HCT116 (cell line): Measurements from ENCODE around the gene MYO10. TPM values are rescaled to one million over a fixed set of nuclear protein-coding genes. Genes with fewer than 3 reads are reported as not detected.

Experiments
- ATAC-seq: fragments of 200-7000 bp; cut with Tn5 transposase; 2 replicates; pipeline ENCODE4 v1.9.1; 2020; ENCODE audit warnings: mild to moderate bottlenecking, moderate library complexity
- BruUV-seq: library from RNA; stranded (reverse); fragments of 400-500 nt; replicated peaks from 2 replicates; lab custom pipeline; 2021; lab: Mats Ljungman, UMichigan
- CTCF ChIA-PET: fragments of 300-600 bp; sonication (Branson Sonifier 250); formaldehyde crosslinking; loops from one replicate; lab custom pipeline; 2021; ENCODE audit warnings: antibody characterized with exemption; lab: Charles Lee
- POLR2A ChIA-PET: fragments of 300-600, 350-600 bp; sonication (Branson Sonifier 250); formaldehyde crosslinking; loops from one replicate; lab custom pipeline; 2021; ENCODE audit warnings: antibody characterized with exemption; lab: Charles Lee
- RAD21 ChIA-PET, 2 experiments: fragments of 300-600 bp; sonication (Branson Sonifier 250); formaldehyde crosslinking; loops; one replicate each; lab custom pipeline; 2023; ENCODE audit warnings: low total read pairs in 2 of 2; ENCODE audit not compliant: uncharacterized antibody in 2 of 2, unreplicated experiment in 2 of 2, low non-redundant PET in 1 of 2; lab: Charles Lee
- DNase-seq: peaks from one replicate; pipeline ENCODE4 v3.0.0-alpha.2; 2010; ENCODE audit warnings: low read depth, low spot score
- H2AFZ ChIP-seq: fragments of 200-600 bp; shearing (Covaris generic), sonication (generic); 2 replicates; pipeline ENCODE4 v1.6.1; 2017; ENCODE audit warnings: low read depth, mixed run types, mixed read lengths, antibody characterized with exemption, low read length; ENCODE audit not compliant: poor library complexity, severe bottlenecking
- H3K27ac ChIP-seq: 2 replicates; pipeline ENCODE4 v1.5.1; 2012; ENCODE audit warnings: low read depth, low read length
- H3K27me3 ChIP-seq: fragments of 200-600 bp; sonication (generic); 2 replicates; pipeline ENCODE4 v1.6.1; 2016; ENCODE audit warnings: mixed run types, low read length, mixed read lengths; ENCODE audit not compliant: insufficient read depth
- H3K36me3 ChIP-seq, 2 experiments: fragments of 200-500 bp in 1 of 2; fragments of 200-600 bp in 1 of 2; sonication (Bioruptor generic) in 1 of 2; sonication (generic) in 1 of 2; 2 replicates each; pipeline versions ENCODE4 v1.5.1 to v1.6.1; 2014 to 2016; ENCODE audit warnings: low read length in 2 of 2, inconsistent platforms in 1 of 2, mixed read lengths in 1 of 2, mixed run types in 1 of 2; ENCODE audit not compliant: insufficient read depth in 2 of 2, control insufficient read depth in 1 of 2
- H3K4me1 ChIP-seq, 2 experiments: fragments of 200-600 bp in 1 of 2; sonication (generic) in 1 of 2; 2 replicates each; pipeline versions ENCODE4 v1.5.1 to v1.6.1; 2012 to 2017; ENCODE audit warnings: low read length in 2 of 2, inconsistent platforms in 1 of 2, mild to moderate bottlenecking in 1 of 2, mixed read lengths in 1 of 2, mixed run types in 1 of 2, moderate library complexity in 1 of 2; ENCODE audit not compliant: insufficient read depth in 2 of 2, control insufficient read depth in 1 of 2
- H3K4me2 ChIP-seq: fragments of 200-600 bp; sonication (generic); 2 replicates; pipeline ENCODE4 v1.6.1; 2017; ENCODE audit warnings: mixed run types, low read length, mixed read lengths
- H3K4me3 ChIP-seq, 2 experiments: fragments of 200-600 bp in 1 of 2; sonication (generic) in 1 of 2; replicated peaks in 1 of 2; 2 replicates each; pipeline ENCODE4 v1.5.1; 2011 to 2016; ENCODE audit warnings: low read length in 2 of 2, control low read depth in 1 of 2, low read depth in 1 of 2, mild to moderate bottlenecking in 1 of 2, mixed read lengths in 1 of 2, mixed run types in 1 of 2
- H3K79me2 ChIP-seq: fragments of 200-600 bp; sonication (generic); 2 replicates; pipeline ENCODE4 v1.6.1; 2017; ENCODE audit warnings: mild to moderate bottlenecking, mixed run types, low read length, moderate library complexity, mixed read lengths; ENCODE audit not compliant: insufficient read depth
- H3K9ac ChIP-seq: fragments of 200-600 bp; sonication (generic); 2 replicates; pipeline ENCODE4 v1.6.1; 2016; ENCODE audit warnings: low read length, mixed read lengths
- H3K9me2 ChIP-seq: fragments of 200-600 bp; sonication (generic), shearing (Covaris generic); 2 replicates; pipeline ENCODE4 v1.6.1; 2017; ENCODE audit warnings: mixed run types, mild to moderate bottlenecking, moderate library complexity; ENCODE audit not compliant: insufficient read depth
- H3K9me3 ChIP-seq, 2 experiments: fragments of 200-500 bp in 1 of 2; fragments of 200-600 bp in 1 of 2; sonication (Bioruptor generic) in 1 of 2; sonication (generic) in 1 of 2; 2 replicates each; pipeline ENCODE4 v1.6.1; 2014 to 2017; ENCODE audit warnings: low read length in 2 of 2, mixed read lengths in 2 of 2, inconsistent platforms in 1 of 2, low read depth in 1 of 2, mild to moderate bottlenecking in 1 of 2, mixed run types in 1 of 2, moderate library complexity in 1 of 2; ENCODE audit not compliant: control insufficient read depth in 1 of 2, insufficient read depth in 1 of 2
- H4K20me1 ChIP-seq: fragments of 200-600 bp; sonication (generic), shearing (Covaris generic); 2 replicates; pipeline ENCODE4 v1.6.1; 2017; ENCODE audit warnings: mixed run types, mild to moderate bottlenecking, moderate library complexity; ENCODE audit not compliant: insufficient read depth
- CBX3 ChIP-seq: IDR thresholded peaks from 2 replicates; pipeline ENCODE4 v1.6.1; 2012; ENCODE audit warnings: low read depth
- EGR1 ChIP-seq: IDR thresholded peaks from 2 replicates; pipeline ENCODE4 v1.6.1; 2012; ENCODE audit warnings: low read depth
- EZH2 ChIP-seq: fragments of 200-600 bp; sonication (generic); IDR thresholded peaks from 2 replicates; pipeline ENCODE4 v1.6.1; 2017; ENCODE audit warnings: antibody characterized with exemption, mixed run types
- EZH2phosphoT487 ChIP-seq: fragments of 200-600 bp; IDR thresholded peaks from 2 replicates; pipeline ENCODE4 v1.6.1; 2018; ENCODE audit warnings: antibody characterized with exemption, borderline replicate concordance
- FOSL1 ChIP-seq: IDR thresholded peaks from 2 replicates; pipeline ENCODE4 v1.6.1; 2012; ENCODE audit warnings: low read depth
- JUND ChIP-seq: IDR thresholded peaks from 2 replicates; pipeline ENCODE4 v1.6.1; 2012
- POLR2A ChIP-seq: IDR thresholded peaks from 2 replicates; pipeline ENCODE4 v1.7.0; 2011; ENCODE audit warnings: borderline replicate concordance; ENCODE audit not compliant: insufficient read depth, insufficient read length; ENCODE audit errors: extremely low read depth
- POLR2AphosphoS5 ChIP-seq: IDR thresholded peaks from 2 replicates; pipeline ENCODE4 v1.6.1; 2011; ENCODE audit warnings: mild to moderate bottlenecking, low read depth, low read length, moderate library complexity
- RAD21 ChIP-seq: IDR thresholded peaks from 2 replicates; pipeline ENCODE4 v1.6.1; 2012; ENCODE audit warnings: low read depth, mild to moderate bottlenecking
- SIN3A ChIP-seq: IDR thresholded peaks from 2 replicates; pipeline ENCODE4 v1.6.1; 2012; ENCODE audit warnings: low read depth
- SP1 ChIP-seq: IDR thresholded peaks from 2 replicates; pipeline ENCODE4 v1.6.1; 2012; ENCODE audit warnings: low read depth
- SRF ChIP-seq: IDR thresholded peaks from 2 replicates; pipeline ENCODE4 v1.6.1; 2012; ENCODE audit warnings: low read depth
- YY1 ChIP-seq: IDR thresholded peaks from 2 replicates; pipeline ENCODE4 v1.6.1; 2011; ENCODE audit warnings: low read length, low read depth, moderate library complexity, mild to moderate bottlenecking; ENCODE audit not compliant: insufficient replicate concordance; ENCODE audit errors: extremely low read depth
- ZFX ChIP-seq: fragments of 450-650 bp; IDR thresholded peaks from 2 replicates; pipeline ENCODE4 v1.6.1; 2017
- ZNF274 ChIP-seq: fragments of 200-500 bp; sonication (Bioruptor generic); IDR thresholded peaks from 2 replicates; pipeline ENCODE4 v1.6.1; 2014; ENCODE audit warnings: mild to moderate bottlenecking, low read depth, low read length, inconsistent platforms
- intact Hi-C: fragments of 100-400 bp; cut with micrococcal nuclease; formaldehyde crosslinking; loops from 2 replicates; pipeline ENCODE4 v1.10.0; 2022
- total RNA-seq: library from RNA; stranded (reverse); gene quantifications from one replicate; pipeline ENCODE4 v1.2.1, GENCODE V29; 2021; ENCODE audit not compliant: unreplicated experiment
- TF ChIP-seq, protein P1 (sequence below), 3 experiments: fragments of 200-600 bp in 1 of 3; sonication (generic) in 1 of 3; IDR thresholded peaks in 2 of 3; conservative IDR thresholded peaks in 1 of 3; 2 replicates each; pipeline ENCODE4 v1.5.1; 2012 to 2017; ENCODE audit warnings: low read depth in 2 of 3, low read length in 2 of 3, antibody characterized with exemption in 1 of 3, borderline replicate concordance in 1 of 3, control low read depth in 1 of 3, mild to moderate bottlenecking in 1 of 3, mixed read lengths in 1 of 3, mixed run types in 1 of 3, moderate library complexity in 1 of 3; ENCODE audit not compliant: insufficient read depth in 1 of 3
- TF ChIP-seq, protein P2 (sequence below): IDR thresholded peaks from 2 replicates; pipeline ENCODE4 v1.6.1; 2012
- TF ChIP-seq, protein P3 (sequence below): IDR thresholded peaks from 2 replicates; pipeline ENCODE4 v1.6.1; 2012

MYO10 gene
- total RNA-seq, 1 experiment from 2014 or later, result 34.9 TPM

DNA sequence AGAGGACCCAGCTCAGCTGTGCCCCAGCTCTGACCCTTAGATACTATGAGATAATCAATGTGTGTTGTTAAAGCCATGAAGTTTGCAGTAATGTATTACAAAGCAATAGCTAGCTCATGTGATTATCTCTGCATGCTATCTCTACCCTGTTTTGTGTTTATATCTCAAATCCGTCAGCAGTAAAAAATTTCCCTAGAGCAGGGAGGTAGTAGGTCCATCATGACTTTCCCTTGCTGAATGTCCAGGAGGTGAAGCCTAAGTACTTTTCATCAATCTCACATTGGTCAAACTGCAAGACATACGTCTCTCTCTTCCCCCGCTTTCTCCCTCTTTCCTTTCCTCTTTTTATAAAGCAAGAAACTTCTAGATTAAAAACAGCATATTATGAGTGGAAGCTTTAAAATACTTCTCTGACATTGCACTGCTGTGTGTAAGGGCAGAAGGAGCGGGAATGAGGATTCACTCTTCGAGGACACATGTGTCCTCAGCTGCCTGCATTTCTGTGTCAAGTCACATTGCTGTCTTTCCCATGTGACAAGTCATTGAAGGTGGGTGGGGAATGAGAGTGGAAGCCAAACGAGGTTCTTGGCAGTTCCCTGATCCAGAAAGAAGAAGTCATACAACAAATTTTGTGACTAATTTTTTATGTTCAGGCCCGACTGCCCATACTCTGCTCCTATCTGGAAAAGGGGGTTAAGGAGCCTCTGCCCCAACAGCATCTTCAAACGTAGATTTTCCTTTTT is 226.2 kb downstream of the MYO10 start:
- POLR2A ChIA-PET, result no interaction called here
- Histone ChIP-seq H3K4me1 (no peaks in the 10 kb centered on the region), H3K79me2 (no peaks in the 10 kb centered on the region), H3K4me2 (no peak overlapping the region), H3K36me3 (peaks cover 0 to 10% of the 10 kb centered on the region in 2 experiments; a peak in 2 of 4 replicates), H3K9me2 (no peaks in the 10 kb centered on the region), H3K9me3 (no peaks in the 10 kb centered on the region)
- RAD21 ChIA-PET, result no interaction called here
- DNase-seq (no peak), ATAC-seq (no peak)
- CTCF ChIA-PET, result interaction anchor here (1.6 kb wide), 1 partner anchor 480 kb away, joined by 4 read pairs; no protein-coding TSS in a partner anchor
- no peak for TF ChIP-seq SP1
- TF ChIP-seq, all 23 proteins: peak for 0
- H3K4me3 ChIP-seq, result no peak overlapping the region
- no TSS peak for BruUV-seq
- H4K20me1 ChIP-seq, result no peaks in the 10 kb centered on the region
- no peak overlapping the region for H2AFZ ChIP-seq
- no peaks in the 10 kb centered on the region for H3K27me3 ChIP-seq
- no peak overlapping the region for H3K27ac ChIP-seq
- intact Hi-C loops, result no loop called here
- H3K9ac ChIP-seq, result no peak overlapping the region

DNA sequence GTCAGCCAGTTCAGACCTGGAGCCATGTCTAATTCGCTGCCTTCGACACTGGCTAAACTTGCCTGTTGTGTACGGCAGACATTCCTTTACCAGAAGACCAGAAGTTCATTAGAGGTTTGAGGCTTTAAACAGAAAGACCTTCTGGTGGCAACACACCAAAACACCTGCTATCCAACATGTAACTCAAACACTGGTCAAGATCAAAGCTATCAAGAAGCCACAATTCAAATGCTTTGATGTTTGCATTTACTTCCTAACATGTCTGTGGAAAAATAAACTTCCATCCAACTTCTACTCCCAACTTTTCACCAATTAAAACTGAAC is 228.3 kb downstream of the MYO10 start:
- Histone ChIP-seq H4K20me1 (no peaks in the 10 kb centered on the region), H3K4me3 (no peak overlapping the region), H2AFZ (no peak overlapping the region), H3K9me2 (no peaks in the 10 kb centered on the region), H3K36me3 (peaks cover 3 to 14% of the 10 kb centered on the region in 2 experiments; a peak in 2 of 4 replicates), H3K27ac (no peak overlapping the region), H3K4me2 (no peak overlapping the region), H3K4me1 (no peaks in the 10 kb centered on the region), H3K9me3 (no peaks in the 10 kb centered on the region), H3K79me2 (no peaks in the 10 kb centered on the region), H3K27me3 (no peaks in the 10 kb centered on the region), H3K9ac (no peak overlapping the region)
- ChIA-PET POLR2A (no interaction called here), RAD21 (no interaction called here), CTCF (no interaction called here)
- intact Hi-C loops, result no loop called here
- DNase-seq (no peak), ATAC-seq (no peak)
- no TSS peak for BruUV-seq
- TF ChIP-seq EZH2, result no peak
- TF ChIP-seq, protein P1, sequence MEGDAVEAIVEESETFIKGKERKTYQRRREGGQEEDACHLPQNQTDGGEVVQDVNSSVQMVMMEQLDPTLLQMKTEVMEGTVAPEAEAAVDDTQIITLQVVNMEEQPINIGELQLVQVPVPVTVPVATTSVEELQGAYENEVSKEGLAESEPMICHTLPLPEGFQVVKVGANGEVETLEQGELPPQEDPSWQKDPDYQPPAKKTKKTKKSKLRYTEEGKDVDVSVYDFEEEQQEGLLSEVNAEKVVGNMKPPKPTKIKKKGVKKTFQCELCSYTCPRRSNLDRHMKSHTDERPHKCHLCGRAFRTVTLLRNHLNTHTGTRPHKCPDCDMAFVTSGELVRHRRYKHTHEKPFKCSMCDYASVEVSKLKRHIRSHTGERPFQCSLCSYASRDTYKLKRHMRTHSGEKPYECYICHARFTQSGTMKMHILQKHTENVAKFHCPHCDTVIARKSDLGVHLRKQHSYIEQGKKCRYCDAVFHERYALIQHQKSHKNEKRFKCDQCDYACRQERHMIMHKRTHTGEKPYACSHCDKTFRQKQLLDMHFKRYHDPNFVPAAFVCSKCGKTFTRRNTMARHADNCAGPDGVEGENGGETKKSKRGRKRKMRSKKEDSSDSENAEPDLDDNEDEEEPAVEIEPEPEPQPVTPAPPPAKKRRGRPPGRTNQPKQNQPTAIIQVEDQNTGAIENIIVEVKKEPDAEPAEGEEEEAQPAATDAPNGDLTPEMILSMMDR (IDR thresholded peaks at IDR 0.05 in 2 of 3, conservative IDR thresholded peaks at IDR 0.05 in 1 of 3; ENCODE audit: borderline replicate concordance in 1 of 3, insufficient read depth in 1 of 3, low read depth in 2 of 3, low read length in 2 of 3), result no peak
- TF ChIP-seq JUND, result no peak
- TF ChIP-seq SRF, result no peak
- no peak for TF ChIP-seq EZH2phosphoT487
- no peak for TF ChIP-seq ZNF274
- TF ChIP-seq EGR1, result no peak
- no peak for TF ChIP-seq SIN3A
- no peak for TF ChIP-seq YY1
- no peak for TF ChIP-seq RAD21
- TF ChIP-seq FOSL1, result no peak
- no peak for TF ChIP-seq CBX3
- TF ChIP-seq POLR2AphosphoS5, result no peak
- no peak for TF ChIP-seq POLR2A
- TF ChIP-seq, protein P2, sequence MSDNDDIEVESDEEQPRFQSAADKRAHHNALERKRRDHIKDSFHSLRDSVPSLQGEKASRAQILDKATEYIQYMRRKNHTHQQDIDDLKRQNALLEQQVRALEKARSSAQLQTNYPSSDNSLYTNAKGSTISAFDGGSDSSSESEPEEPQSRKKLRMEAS, result no peak
- TF ChIP-seq, protein P3, sequence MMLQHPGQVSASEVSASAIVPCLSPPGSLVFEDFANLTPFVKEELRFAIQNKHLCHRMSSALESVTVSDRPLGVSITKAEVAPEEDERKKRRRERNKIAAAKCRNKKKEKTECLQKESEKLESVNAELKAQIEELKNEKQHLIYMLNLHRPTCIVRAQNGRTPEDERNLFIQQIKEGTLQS, result no peak
- TF ChIP-seq ZFX, result no peak
